ENCODE data around the gene CIAO2A.

DNA sequence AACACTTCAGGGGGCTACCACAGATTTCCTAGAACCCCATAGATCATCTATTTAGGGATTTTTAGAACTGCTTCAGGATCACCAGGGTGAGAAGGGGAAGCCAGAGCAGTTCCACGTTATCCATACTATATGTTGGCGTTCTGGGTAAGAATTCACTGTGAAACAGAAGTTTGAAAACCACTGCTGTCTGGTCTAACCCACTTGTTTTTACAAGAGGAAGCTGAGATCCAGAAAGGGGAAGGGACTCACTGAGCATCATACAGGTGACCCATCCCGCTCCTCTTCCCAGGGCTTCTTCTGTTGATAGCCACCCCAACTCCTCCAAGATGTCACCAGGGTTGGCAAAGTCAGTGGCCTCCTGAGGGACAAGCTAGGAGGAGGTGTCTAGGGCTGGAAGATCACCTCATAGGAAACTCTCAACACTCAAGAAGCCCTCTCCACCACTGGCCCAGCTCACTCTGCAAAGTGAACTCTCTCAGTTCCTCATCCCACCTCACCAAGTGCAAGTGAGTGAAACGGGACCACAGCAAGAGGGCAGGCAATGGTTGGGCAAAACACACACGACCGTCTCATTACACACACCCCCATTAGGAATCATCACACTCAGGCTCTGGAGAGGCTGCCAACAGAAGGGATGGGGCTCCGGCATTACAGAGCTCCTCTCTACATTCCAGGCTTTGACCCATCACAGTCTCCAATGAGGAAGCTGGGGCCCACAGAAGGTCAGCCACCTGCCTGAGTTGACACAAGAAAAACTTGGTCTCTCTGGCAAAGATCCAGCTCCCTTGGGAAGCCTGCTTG lies 49.1 kb downstream of the CIAO2A start:
- TF ChIP-seq POLR2A (IDR thresholded peaks at IDR 0.05; ENCODE audit: low read depth, low read length) (no peak), JUN (IDR thresholded peaks at IDR 0.05; ENCODE audit: borderline replicate concordance, insufficient read depth, insufficient read length, low read depth) (no peak), POLR2AphosphoS5 (IDR thresholded peaks at IDR 0.05; ENCODE audit: insufficient read depth, low read depth, low read length) (no peak), FOS (IDR thresholded peaks at IDR 0.05; ENCODE audit: borderline replicate concordance, insufficient read depth, low read length) (no peak), CTCF (IDR thresholded peaks at IDR 0.05; ENCODE audit: extremely low read depth in 1 of 2, insufficient read depth in 1 of 2, low read depth in 1 of 2, low read length in 2 of 2) (no peak), MYC (IDR thresholded peaks at IDR 0.05; ENCODE audit: low read depth, low read length) (no peak), EZH2 (IDR thresholded peaks at IDR 0.05; ENCODE audit: borderline replicate concordance, low read depth, low read length, severe bottlenecking) (no peak)
